Neural progenitor cell (in vitro differentiated cells): ENCODE measurements around the gene MRGPRG. TPM values are rescaled to one million over a fixed set of nuclear protein-coding genes. Genes with fewer than 3 reads are reported as not detected.

Experiments used
- DNase-seq: peaks from one replicate; pipeline ENCODE4 v3.0.0-alpha.2; 2016; ENCODE audit warnings: low spot score
- H2AFZ ChIP-seq: fragments of 200-600 bp; sonication (generic); replicated peaks from 2 replicates; pipeline ENCODE4 v1.6.1; 2016; ENCODE audit warnings: antibody characterized with exemption
- H3F3A ChIP-seq: fragments of 200-600 bp; sonication (generic); 2 replicates; pipeline ENCODE4 v1.6.1; 2016; ENCODE audit warnings: antibody characterized with exemption, low read depth
- H3K27ac ChIP-seq: fragments of 200-600 bp; sonication (generic); 2 replicates; pipeline ENCODE4 v1.5.1; 2016; ENCODE audit warnings: mild to moderate bottlenecking
- H3K27me3 ChIP-seq: fragments of 200-600 bp; sonication (generic); 2 replicates; pipeline ENCODE4 v1.6.1; 2016; ENCODE audit warnings: mild to moderate bottlenecking, moderate library complexity
- H3K36me3 ChIP-seq: fragments of 200-600 bp; sonication (generic); 2 replicates; pipeline ENCODE4 v1.5.1; 2016
- H3K4me1 ChIP-seq: fragments of 200-600 bp; sonication (generic); 2 replicates; pipeline ENCODE4 v1.6.1; 2016; ENCODE audit warnings: mixed run types
- H3K4me2 ChIP-seq: fragments of 200-600 bp; sonication (generic); 2 replicates; pipeline ENCODE4 v1.6.1; 2016
- H3K4me3 ChIP-seq: fragments of 200-600 bp; sonication (generic); 2 replicates; pipeline ENCODE4 v1.5.1; 2016
- H3K79me2 ChIP-seq: fragments of 200-600 bp; sonication (generic); 2 replicates; pipeline ENCODE4 v1.6.1; 2016; ENCODE audit warnings: low read depth
- H3K9ac ChIP-seq: fragments of 200-600 bp; sonication (generic); 2 replicates; pipeline ENCODE4 v1.6.1; 2016
- H3K9me3 ChIP-seq: fragments of 200-600 bp; sonication (generic); 2 replicates; pipeline ENCODE4 v1.5.1; 2016; ENCODE audit warnings: low read depth
- H4K20me1 ChIP-seq: fragments of 200-600 bp; sonication (generic); 2 replicates; pipeline ENCODE4 v1.6.1; 2016; ENCODE audit warnings: low read depth
- H3K27ac Mint-ChIP-seq: 3 replicates; pipeline ENCODE4 v1.8.0; 2021; ENCODE audit warnings: mixed read lengths
- H3K27me3 Mint-ChIP-seq: 2 replicates; pipeline ENCODE4 v1.8.0; 2022; ENCODE audit warnings: low read depth, mild to moderate bottlenecking, inconsistent platforms, moderate library complexity, mixed read lengths; ENCODE audit not compliant: insufficient read depth
- H3K36me3 Mint-ChIP-seq: 3 replicates; pipeline ENCODE4 v1.8.0; 2021; ENCODE audit warnings: mixed read lengths
- H3K4me1 Mint-ChIP-seq: 3 replicates; pipeline ENCODE4 v1.8.0; 2021; ENCODE audit warnings: mixed read lengths
- H3K4me3 Mint-ChIP-seq: 3 replicates; pipeline ENCODE4 v1.8.0; 2021; ENCODE audit warnings: mild to moderate bottlenecking, moderate library complexity, mixed read lengths
- H3K9me3 Mint-ChIP-seq: 3 replicates; pipeline ENCODE4 v1.8.0; 2020; ENCODE audit warnings: mixed read lengths
- CTCF ChIP-seq: fragments of 200-600 bp; sonication (generic); IDR thresholded peaks from 2 replicates; pipeline ENCODE4 v1.5.1; 2017; ENCODE audit warnings: antibody characterized with exemption, mild to moderate bottlenecking
- EZH2 ChIP-seq: fragments of 200-600 bp; sonication (generic); IDR thresholded peaks from 2 replicates; pipeline ENCODE4 v1.6.1; 2017; ENCODE audit warnings: antibody characterized with exemption, mild to moderate bottlenecking, moderate library complexity
- EZH2phosphoT487 ChIP-seq: fragments of 200-600 bp; sonication (generic); IDR thresholded peaks from 2 replicates; pipeline ENCODE4 v1.6.1; 2017; ENCODE audit warnings: antibody characterized with exemption
- total RNA-seq: library from RNA; depleted of rRNA; stranded (reverse); fragments of >200 nt; gene quantifications from 2 replicates; pipeline ENCODE4 v1.2.3, GENCODE V29; 2015; ENCODE audit warnings: low replicate concordance

The MRGPRG gene
- total RNA-seq, 1 donor from 2014 or later = not detected

DNA sequence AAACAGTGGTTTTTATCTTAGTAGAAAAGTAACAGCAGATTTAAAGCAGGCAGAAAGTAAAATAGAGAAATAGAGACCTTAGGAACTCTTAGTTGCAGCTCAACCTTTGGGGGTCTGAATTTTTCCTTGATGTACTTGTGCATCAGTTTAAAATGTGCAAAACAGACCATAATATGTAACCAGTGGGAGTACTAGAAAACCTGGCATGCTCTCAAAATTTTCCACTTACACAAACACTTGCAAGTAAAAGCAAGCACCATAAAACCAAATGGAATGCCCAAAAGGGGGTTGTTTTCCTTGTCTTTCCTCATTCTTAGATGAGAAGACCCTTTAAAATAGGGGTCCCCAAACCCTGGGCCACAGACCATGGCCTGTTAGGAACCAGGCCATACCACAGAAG lies 26.5 kb upstream of the MRGPRG start:
- H3K9ac ChIP-seq = no peak overlapping the region

GRCh38 chr11:3243880-3244279 lies 25.3 kb upstream of the MRGPRG start:
- no peak overlapping the region for H3K9ac ChIP-seq
- no peak overlapping the region for H3K4me3 Mint-ChIP-seq
- no peak overlapping the region for H3K27ac ChIP-seq
- TF ChIP-seq CTCF (no peak), EZH2phosphoT487 (no peak), EZH2 (no peak)
- peaks cover 3% of the 10 kb centered on the region for H3K4me1 ChIP-seq
- no peak for DNase-seq
- no peaks in the 10 kb centered on the region for H3K27me3 ChIP-seq
- no peak overlapping the region for H3K4me2 ChIP-seq
- H3K36me3 Mint-ChIP-seq = no peaks in the 10 kb centered on the region
- H3K4me3 ChIP-seq = no peak overlapping the region
- peaks cover 7% of the 10 kb centered on the region for H3K4me1 Mint-ChIP-seq
- peaks cover 13% of the 10 kb centered on the region for H3K9me3 ChIP-seq
- H3K9me3 Mint-ChIP-seq = peaks cover 13% of the 10 kb centered on the region
- no peaks in the 10 kb centered on the region for H3F3A ChIP-seq
- no peaks in the 10 kb centered on the region for H4K20me1 ChIP-seq
- no peaks in the 10 kb centered on the region for H3K36me3 ChIP-seq
- no peak overlapping the region for H3K27ac Mint-ChIP-seq
- H2AFZ ChIP-seq = no peak overlapping the region
- no peaks in the 10 kb centered on the region for H3K79me2 ChIP-seq
- H3K27me3 Mint-ChIP-seq = no peaks in the 10 kb centered on the region

More for the DNA sequence above, 26.5 kb upstream of the MRGPRG start:
- Histone ChIP-seq H3K9me3 (peaks cover 13% of the 10 kb centered on the region), H3K4me3 (no peak overlapping the region), H4K20me1 (no peaks in the 10 kb centered on the region), H3F3A (no peaks in the 10 kb centered on the region), H2AFZ (no peak overlapping the region), H3K27me3 (no peaks in the 10 kb centered on the region), H3K36me3 (no peaks in the 10 kb centered on the region), H3K27ac (no peak overlapping the region), H3K4me1 (peaks cover 3% of the 10 kb centered on the region), H3K79me2 (no peaks in the 10 kb centered on the region), H3K4me2 (no peak overlapping the region)
- no peak for DNase-seq
- Mint-ChIP-seq H3K4me3 (no peak overlapping the region), H3K27me3 (no peaks in the 10 kb centered on the region), H3K9me3 (peaks cover 13% of the 10 kb centered on the region), H3K36me3 (no peaks in the 10 kb centered on the region), H3K4me1 (peaks cover 7% of the 10 kb centered on the region), H3K27ac (no peak overlapping the region)
- TF ChIP-seq EZH2 (no peak), CTCF (no peak), EZH2phosphoT487 (no peak)

DNA sequence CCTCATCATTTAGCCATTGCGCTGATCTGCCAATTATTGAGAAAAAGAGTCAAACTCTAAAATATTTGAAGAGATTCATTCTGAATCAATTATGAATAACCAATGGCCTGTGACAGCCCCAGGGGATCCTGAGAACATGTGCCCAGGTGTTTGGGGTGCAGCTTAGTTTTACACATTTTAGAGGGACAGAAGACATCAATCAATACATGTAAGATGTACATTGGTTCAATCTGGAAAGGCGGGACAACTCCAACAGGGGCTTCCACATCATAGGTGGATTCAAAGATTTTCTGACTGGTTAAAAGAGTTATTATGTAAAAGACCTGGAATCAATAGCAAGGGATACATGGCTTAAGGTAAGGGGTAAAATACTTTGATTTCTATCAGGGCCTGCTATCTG lies 18.5 kb upstream of the MRGPRG start:
- DNase-seq = no peak
- Histone ChIP-seq H3K9me3 (no peaks in the 10 kb centered on the region), H2AFZ (no peak overlapping the region), H3K4me1 (peaks cover 3% of the 10 kb centered on the region), H4K20me1 (no peaks in the 10 kb centered on the region), H3K36me3 (no peaks in the 10 kb centered on the region), H3K4me2 (no peak overlapping the region), H3K9ac (no peak overlapping the region), H3F3A (no peaks in the 10 kb centered on the region), H3K27me3 (no peaks in the 10 kb centered on the region), H3K4me3 (no peak overlapping the region), H3K79me2 (no peaks in the 10 kb centered on the region), H3K27ac (no peak overlapping the region)
- no peak overlapping the region for H3K27ac Mint-ChIP-seq
- no peak overlapping the region for H3K4me3 Mint-ChIP-seq
- H3K27me3 Mint-ChIP-seq = peaks cover 10% of the 10 kb centered on the region
- no peaks in the 10 kb centered on the region for H3K9me3 Mint-ChIP-seq
- H3K4me1 Mint-ChIP-seq = peaks cover 7% of the 10 kb centered on the region
- TF ChIP-seq EZH2 (no peak), EZH2phosphoT487 (no peak), CTCF (no peak)
- no peaks in the 10 kb centered on the region for H3K36me3 Mint-ChIP-seq
